HepG2 (cell line): ENCODE data around the gene CEP104. TPM values are rescaled to one million over a fixed set of nuclear protein-coding genes. Genes with fewer than 3 reads are reported as not detected.

Experiments used
- BCL6 ChIP-seq: IDR thresholded peaks from 2 replicates; pipeline ENCODE4 v1.6.1; 2016; ENCODE audit warnings: missing genetic modification reagents, missing compliant biosample characterization
- CCAR2 ChIP-seq: fragments of 200-400 bp; formaldehyde crosslinking; optimal IDR thresholded peaks from 2 replicates; pipeline ENCODE3; 2018; ENCODE audit warnings: low read depth, mild to moderate bottlenecking, low read length, moderate library complexity
- CHD4 ChIP-seq: fragments of 200-600 bp; sonication (generic); IDR thresholded peaks from 2 replicates; pipeline ENCODE4 v1.7.0; 2017; ENCODE audit warnings: mild to moderate bottlenecking, low read length, borderline replicate concordance
- EED ChIP-seq: sonication (generic); formaldehyde crosslinking; IDR thresholded peaks from 2 replicates; pipeline ENCODE4 v1.5.0; 2020; ENCODE audit warnings: mild to moderate bottlenecking, missing genetic modification reagents
- ELF3 ChIP-seq: IDR thresholded peaks from 2 replicates; pipeline ENCODE4 v1.6.1; 2016; ENCODE audit warnings: missing genetic modification reagents, missing compliant biosample characterization
- KAT8 ChIP-seq: IDR thresholded peaks from 2 replicates; pipeline ENCODE4 v1.6.1; 2016; ENCODE audit warnings: missing genetic modification reagents, missing compliant biosample characterization
- POLR2G ChIP-seq: fragments of 200-400 bp; formaldehyde crosslinking; IDR thresholded peaks from 2 replicates; pipeline ENCODE4 v1.6.1; 2018; ENCODE audit warnings: mild to moderate bottlenecking, low read depth, low read length, moderate library complexity
- RBM39 ChIP-seq: fragments of 200-400 bp; formaldehyde crosslinking; IDR thresholded peaks from one replicate; pipeline ENCODE4 v1.6.1; 2018; ENCODE audit warnings: antibody characterized with exemption, mild to moderate bottlenecking, low read depth, low read length; ENCODE audit not compliant: poor library complexity, severe bottlenecking
- THAP11 ChIP-seq: IDR thresholded peaks from 2 replicates; pipeline ENCODE4 v1.6.1; 2016; ENCODE audit warnings: missing biosample characterization, missing genetic modification reagents
- TOPORS ChIP-seq: sonication (generic); formaldehyde crosslinking; IDR thresholded peaks from 2 replicates; pipeline ENCODE4 v1.8.0; 2023; ENCODE audit warnings: mild to moderate bottlenecking, missing genetic modification reagents
- TRAFD1 ChIP-seq: sonication (generic); formaldehyde crosslinking; IDR thresholded peaks from 2 replicates; pipeline ENCODE4 v1.5.1; 2020; ENCODE audit warnings: missing genetic modification reagents, mild to moderate bottlenecking, borderline replicate concordance
- ZBTB20 ChIP-seq: sonication (generic); formaldehyde crosslinking; IDR thresholded peaks from 2 replicates; pipeline ENCODE4 v1.8.1; 2023; ENCODE audit warnings: missing genetic modification reagents, low read depth, mild to moderate bottlenecking, borderline replicate concordance
- ZBTB38 ChIP-seq: sonication (generic); formaldehyde crosslinking; IDR thresholded peaks from 2 replicates; pipeline ENCODE4 v1.5.1; 2020; ENCODE audit warnings: mild to moderate bottlenecking, missing genetic modification reagents
- ZEB1 ChIP-seq: IDR thresholded peaks from 2 replicates; pipeline ENCODE4 v1.6.1; 2012; ENCODE audit warnings: mild to moderate bottlenecking, low read depth, inconsistent platforms; ENCODE audit not compliant: insufficient replicate concordance
- ZFP36L2 ChIP-seq: sonication (generic); formaldehyde crosslinking; IDR thresholded peaks from 2 replicates; pipeline ENCODE4 v1.4.0; 2020; ENCODE audit warnings: missing genetic modification reagents
- ZNF224 ChIP-seq: sonication (generic); formaldehyde crosslinking; IDR thresholded peaks from 2 replicates; pipeline ENCODE4 v1.5.0; 2020; ENCODE audit warnings: mild to moderate bottlenecking, missing genetic modification reagents
- ZNF329 ChIP-seq: sonication (generic); formaldehyde crosslinking; IDR thresholded peaks from 2 replicates; pipeline ENCODE4 v1.9.0; 2021; ENCODE audit warnings: low read depth, mild to moderate bottlenecking, missing genetic modification reagents
- ZNF501 ChIP-seq: sonication (generic); formaldehyde crosslinking; IDR thresholded peaks from 2 replicates; pipeline ENCODE4 v1.5.1; 2020; ENCODE audit warnings: mild to moderate bottlenecking, moderate library complexity, missing genetic modification reagents
- ZNF580 ChIP-seq: IDR thresholded peaks from 2 replicates; pipeline ENCODE4 v1.6.1; 2016; ENCODE audit warnings: low read depth, borderline replicate concordance
- ZNF772 ChIP-seq: sonication (generic); formaldehyde crosslinking; IDR thresholded peaks from 2 replicates; pipeline ENCODE4 v1.5.0; 2020; ENCODE audit warnings: mild to moderate bottlenecking, missing genetic modification reagents
- ZZZ3 ChIP-seq: sonication (generic); formaldehyde crosslinking; IDR thresholded peaks from 2 replicates; pipeline ENCODE4 v1.4.0; 2020; ENCODE audit warnings: missing genetic modification reagents, mild to moderate bottlenecking, borderline replicate concordance
- polyA plus RNA-seq, 8 experiments: library from polyadenylated mRNA; depleted of rRNA in 3 of 8; stranded (reverse) in 7 of 8; unstranded in 1 of 8; fragments of >200 nt; fragmentation: Illumina TruSeq in 4 of 8; extraction: Trizol in 4 of 8; gene quantifications; 2 replicates each; pipeline versions ENCODE4 v1.2.1 to v1.2.3, GENCODE V29; 2011 to 2016; ENCODE audit warnings: low read depth in 4 of 8, missing spikeins in 1 of 8, mixed read lengths in 1 of 8; ENCODE audit not compliant: insufficient read depth in 1 of 8
- total RNA-seq, 5 experiments: library from RNA; depleted of rRNA; stranded (reverse); fragments of >200 nt; fragmentation: Illumina TruSeq; extraction: Trizol; gene quantifications; 2 replicates each; pipeline ENCODE4 v1.2.3, GENCODE V29; 2016; ENCODE audit warnings: low read depth in 1 of 5
- TF ChIP-seq, protein P1 (sequence below): sonication (generic); formaldehyde crosslinking; IDR thresholded peaks from 2 replicates; pipeline ENCODE4 v1.4.0; 2020; ENCODE audit warnings: missing genetic modification reagents
- TF ChIP-seq, protein P2 (sequence below): sonication (generic); formaldehyde crosslinking; IDR thresholded peaks from 2 replicates; pipeline ENCODE4 v1.4.0; 2020; ENCODE audit warnings: mild to moderate bottlenecking, missing genetic modification reagents

CEP104 gene
- total and polyA plus RNA-seq, 2 of the 13 experiments (the other 11 are each of a cell fraction or from before 2014, with no cell fraction given) = 20.4 to 30.1 TPM

DNA sequence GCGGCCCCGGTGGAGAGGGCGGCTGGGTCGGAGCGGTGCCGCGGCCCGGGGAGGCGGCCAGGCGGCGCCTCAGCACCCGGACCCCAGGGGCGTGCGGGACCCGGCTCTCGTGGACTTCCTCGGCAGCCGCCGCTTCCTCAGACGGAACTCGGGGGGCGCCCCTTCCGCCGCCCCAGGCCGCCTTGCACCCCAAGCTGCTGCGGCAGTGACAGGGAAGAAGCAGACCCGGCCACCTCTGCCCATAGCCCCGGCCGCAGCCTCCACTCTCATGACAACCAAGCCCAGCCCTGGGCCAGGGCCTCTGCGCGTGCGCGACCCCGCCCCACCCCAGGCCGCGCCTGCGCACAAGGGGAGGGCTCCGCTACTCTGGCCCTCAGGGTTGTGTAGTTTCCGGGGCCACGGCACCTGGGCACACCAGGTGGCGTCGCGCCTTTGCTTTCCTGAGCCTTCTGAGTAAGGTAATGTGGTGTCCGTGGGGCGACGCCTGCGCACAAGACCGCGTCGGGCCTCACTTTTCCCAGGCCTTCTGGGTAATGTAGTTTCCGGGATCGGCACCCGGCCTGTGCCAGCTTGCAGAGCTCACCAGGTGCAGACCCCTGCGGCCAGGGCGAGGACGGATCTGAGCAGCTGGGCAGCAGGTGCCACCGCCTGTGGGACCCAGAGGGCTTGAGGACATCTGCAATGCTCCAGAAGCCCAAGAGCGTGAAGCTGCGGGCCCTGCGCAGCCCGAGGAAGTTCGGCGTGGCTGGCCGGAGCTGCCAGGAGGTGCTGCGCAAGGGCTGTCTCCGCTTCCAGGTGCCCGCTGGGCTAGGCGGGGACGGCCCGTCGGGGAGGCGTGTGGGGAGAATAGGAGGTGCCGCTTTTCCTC is at the start of gene CEP104, which contains the start of gene DFFB (continued):
- TF ChIP-seq KAT8 = peak; percentile 86
- peak; percentile 93 for TF ChIP-seq ELF3 (CRISPR knock-in tag)
- peak; percentile 94 for TF ChIP-seq ZNF580 (CRISPR knock-in tag)
- TF ChIP-seq POLR2G = peak; percentile 79
- no peak; the same call in 1 of the 2 replicates for TF ChIP-seq EED
- peak; percentile 100 for TF ChIP-seq THAP11 (CRISPR knock-in tag)
- no peak for TF ChIP-seq CHD4
- TF ChIP-seq ZNF501 (CRISPR knock-in tag) = peak; percentile 94
- no peak for TF ChIP-seq CCAR2
- TF ChIP-seq TOPORS = no peak
- TF ChIP-seq TRAFD1 (CRISPR knock-in tag) = 0 out of 2 replicates have a peak, but pooled peaks have one; percentile 72
- TF ChIP-seq ZFP36L2 (CRISPR knock-in tag) = no peak
- TF ChIP-seq ZZZ3 = peak; percentile 13; the same call in 1 of the 2 replicates
- TF ChIP-seq ZNF329 (CRISPR knock-in tag) = peak; percentile 34; the same call in 1 of the 2 replicates
- no peak for TF ChIP-seq BCL6 (CRISPR knock-in tag)
- TF ChIP-seq, protein P1, sequence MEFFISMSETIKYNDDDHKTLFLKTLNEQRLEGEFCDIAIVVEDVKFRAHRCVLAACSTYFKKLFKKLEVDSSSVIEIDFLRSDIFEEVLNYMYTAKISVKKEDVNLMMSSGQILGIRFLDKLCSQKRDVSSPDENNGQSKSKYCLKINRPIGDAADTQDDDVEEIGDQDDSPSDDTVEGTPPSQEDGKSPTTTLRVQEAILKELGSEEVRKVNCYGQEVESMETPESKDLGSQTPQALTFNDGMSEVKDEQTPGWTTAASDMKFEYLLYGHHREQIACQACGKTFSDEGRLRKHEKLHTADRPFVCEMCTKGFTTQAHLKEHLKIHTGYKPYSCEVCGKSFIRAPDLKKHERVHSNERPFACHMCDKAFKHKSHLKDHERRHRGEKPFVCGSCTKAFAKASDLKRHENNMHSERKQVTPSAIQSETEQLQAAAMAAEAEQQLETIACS = no peak
- peak; percentile 85; the same call in 1 of the 2 replicates for TF ChIP-seq ZBTB38
- TF ChIP-seq, protein P2, sequence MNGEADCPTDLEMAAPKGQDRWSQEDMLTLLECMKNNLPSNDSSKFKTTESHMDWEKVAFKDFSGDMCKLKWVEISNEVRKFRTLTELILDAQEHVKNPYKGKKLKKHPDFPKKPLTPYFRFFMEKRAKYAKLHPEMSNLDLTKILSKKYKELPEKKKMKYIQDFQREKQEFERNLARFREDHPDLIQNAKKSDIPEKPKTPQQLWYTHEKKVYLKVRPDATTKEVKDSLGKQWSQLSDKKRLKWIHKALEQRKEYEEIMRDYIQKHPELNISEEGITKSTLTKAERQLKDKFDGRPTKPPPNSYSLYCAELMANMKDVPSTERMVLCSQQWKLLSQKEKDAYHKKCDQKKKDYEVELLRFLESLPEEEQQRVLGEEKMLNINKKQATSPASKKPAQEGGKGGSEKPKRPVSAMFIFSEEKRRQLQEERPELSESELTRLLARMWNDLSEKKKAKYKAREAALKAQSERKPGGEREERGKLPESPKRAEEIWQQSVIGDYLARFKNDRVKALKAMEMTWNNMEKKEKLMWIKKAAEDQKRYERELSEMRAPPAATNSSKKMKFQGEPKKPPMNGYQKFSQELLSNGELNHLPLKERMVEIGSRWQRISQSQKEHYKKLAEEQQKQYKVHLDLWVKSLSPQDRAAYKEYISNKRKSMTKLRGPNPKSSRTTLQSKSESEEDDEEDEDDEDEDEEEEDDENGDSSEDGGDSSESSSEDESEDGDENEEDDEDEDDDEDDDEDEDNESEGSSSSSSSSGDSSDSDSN (CRISPR knock-in tag) = peak; percentile 76
- TF ChIP-seq ZEB1 = peak; percentile 98
- TF ChIP-seq ZBTB20 (CRISPR knock-in tag) = peak; percentile 47; the same call in 1 of the 2 replicates
- peak; percentile 93; the same call in 1 of the 2 replicates for TF ChIP-seq ZNF224 (CRISPR knock-in tag)
- no peak for TF ChIP-seq RBM39
- peak; percentile 61; the same call in 1 of the 2 replicates for TF ChIP-seq ZNF772 (CRISPR knock-in tag)
